Measurements from ENCODE around the gene AEN.

The AEN gene, protein sequence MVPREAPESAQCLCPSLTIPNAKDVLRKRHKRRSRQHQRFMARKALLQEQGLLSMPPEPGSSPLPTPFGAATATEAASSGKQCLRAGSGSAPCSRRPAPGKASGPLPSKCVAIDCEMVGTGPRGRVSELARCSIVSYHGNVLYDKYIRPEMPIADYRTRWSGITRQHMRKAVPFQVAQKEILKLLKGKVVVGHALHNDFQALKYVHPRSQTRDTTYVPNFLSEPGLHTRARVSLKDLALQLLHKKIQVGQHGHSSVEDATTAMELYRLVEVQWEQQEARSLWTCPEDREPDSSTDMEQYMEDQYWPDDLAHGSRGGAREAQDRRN

GRCh38 chr15:88620995-88621772, at the start of gene AEN:
Gene AEN, plus strand, starts transcription at chr15:88621340. Its CDS starts 4,870 bp downstream, at chr15:88626210.
- peak; percentile 94 for DNase-seq (ENCODE audit: low read depth)

DNA sequence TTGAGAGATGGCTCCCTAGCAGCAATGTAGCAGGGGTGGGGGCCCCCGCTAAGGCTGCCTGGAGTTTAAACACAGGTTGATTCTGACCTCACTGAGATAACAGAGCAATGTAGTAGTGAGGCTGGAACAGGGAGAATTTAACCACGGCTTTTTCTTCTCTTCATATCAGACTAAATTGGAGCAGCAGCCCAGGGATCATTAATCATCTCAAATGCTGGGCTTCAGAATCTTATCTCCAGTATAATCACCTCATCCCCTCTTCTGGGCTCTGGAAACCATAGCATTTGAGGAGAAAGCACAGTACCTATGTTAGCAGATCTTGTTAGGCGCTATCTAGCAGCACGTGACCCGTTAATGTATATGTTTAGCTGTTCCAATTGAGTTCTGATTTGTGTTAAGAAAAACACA, 49.3 kb upstream of the AEN start:
- DNase-seq (ENCODE audit: low read depth), result no peak

DNA sequence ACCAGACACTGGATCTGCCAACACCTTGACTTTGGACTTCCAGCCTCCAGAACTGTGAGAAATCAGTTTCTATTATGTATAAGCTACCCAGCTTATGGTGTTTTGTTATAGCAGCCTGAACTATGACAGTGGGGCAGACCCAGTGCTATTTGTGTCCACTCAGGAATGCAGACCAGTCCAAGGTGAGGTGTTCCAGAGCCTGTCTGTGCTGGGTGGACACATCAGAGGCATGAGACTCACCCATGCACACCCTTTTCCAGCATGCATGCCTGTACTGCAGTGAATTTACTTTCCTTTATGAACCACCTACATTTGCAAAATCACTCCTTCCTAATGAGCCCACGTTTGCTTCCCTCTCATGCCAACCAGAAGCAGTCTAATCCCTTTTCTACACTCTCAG, 47.1 kb upstream of the AEN start:
- no peak for DNase-seq (ENCODE audit: low read depth)

DNA sequence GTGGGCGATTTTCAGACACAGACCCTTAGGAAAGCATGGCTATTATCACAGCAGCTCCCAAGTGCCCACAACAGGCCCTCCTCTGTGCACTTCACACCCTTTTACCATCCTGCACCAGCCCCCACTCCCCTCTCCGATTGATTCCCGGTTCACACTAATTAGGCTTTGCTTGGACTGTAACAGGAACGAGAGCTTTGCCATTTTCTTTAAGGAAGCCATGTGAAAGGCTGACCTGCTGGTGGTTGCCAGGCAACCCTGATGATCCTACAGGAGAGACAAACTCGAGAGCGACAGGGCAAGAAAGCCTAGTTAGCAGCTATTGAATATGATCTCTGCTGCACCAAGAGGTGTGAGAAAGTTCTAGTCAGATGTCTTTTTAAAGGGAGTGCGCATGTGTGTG, 46.5 kb upstream of the AEN start:
- DNase-seq (ENCODE audit: low read depth), result no peak

DNA sequence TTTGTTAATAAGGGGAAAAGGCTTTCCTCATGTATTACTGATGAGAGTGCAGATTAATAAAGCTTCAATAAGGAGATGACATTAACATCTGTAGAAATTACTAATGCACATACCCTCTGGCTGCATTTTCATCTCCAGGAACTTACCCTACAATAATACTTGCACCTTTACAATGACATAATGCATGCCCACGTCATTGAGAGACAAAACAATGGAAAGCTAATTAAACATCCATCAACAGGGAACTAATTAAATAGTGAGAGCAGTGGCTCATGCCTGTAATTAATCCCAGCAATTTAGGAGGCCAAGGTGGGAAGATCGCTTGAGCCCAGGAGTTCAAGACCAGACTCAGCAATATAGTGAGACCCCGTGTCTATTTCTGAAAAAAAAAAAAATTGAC, 41.8 kb upstream of the AEN start:
- DNase-seq (ENCODE audit: low read depth), result no peak

GRCh38 chr15:88580532-88580931, 40.6 kb upstream of the AEN start:
- DNase-seq (ENCODE audit: low read depth), result no peak

DNA sequence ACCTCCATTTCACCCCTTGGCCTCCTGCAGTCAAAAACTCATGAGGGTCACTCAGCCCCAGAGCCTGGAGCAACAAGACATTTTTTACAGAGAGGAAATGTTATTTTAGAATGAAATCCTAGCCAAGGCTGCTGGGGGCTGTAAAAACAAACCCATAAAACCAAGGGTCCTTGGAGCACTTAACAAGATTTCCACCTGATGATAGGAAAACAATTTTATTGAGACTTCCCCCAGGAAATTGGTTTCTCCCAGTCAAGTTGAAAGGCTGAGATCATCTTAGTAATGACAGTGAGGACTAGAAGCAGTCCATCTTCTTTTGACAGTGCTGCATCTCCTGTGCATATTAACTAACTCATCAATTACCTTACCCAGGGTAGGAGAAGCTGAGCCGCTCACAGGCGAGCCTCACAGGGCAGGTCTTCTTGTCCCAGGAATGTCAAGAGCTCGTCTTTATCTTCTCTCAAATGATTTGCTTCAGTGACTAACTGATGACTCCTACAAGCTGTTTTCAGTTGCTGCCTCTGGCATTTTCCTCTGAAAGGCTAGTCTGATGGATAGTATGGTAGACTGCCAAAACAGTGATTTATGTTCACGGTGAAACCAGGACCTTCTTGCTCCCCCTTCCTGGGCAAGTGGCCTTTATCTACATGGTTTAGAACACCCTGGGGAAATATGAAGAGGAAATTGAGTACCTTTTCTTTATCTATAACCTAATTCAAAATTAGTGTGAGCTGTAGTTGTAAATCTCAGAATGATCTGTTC, 34.6 kb upstream of the AEN start:
- peak; percentile 73 for DNase-seq (ENCODE audit: low read depth)

GRCh38 chr15:88590759-88591158, 30.4 kb upstream of the AEN start:
- DNase-seq (ENCODE audit: low read depth), result no peak

- DNase-seq (ENCODE audit: low read depth), result no peak
Observed at GRCh38 chr15:88591384-88591783, 29.8 kb upstream of the AEN start.

- no peak for DNase-seq (ENCODE audit: low read depth)
Observed at GRCh38 chr15:88603885-88604284, 17.3 kb upstream of the AEN start.

DNA sequence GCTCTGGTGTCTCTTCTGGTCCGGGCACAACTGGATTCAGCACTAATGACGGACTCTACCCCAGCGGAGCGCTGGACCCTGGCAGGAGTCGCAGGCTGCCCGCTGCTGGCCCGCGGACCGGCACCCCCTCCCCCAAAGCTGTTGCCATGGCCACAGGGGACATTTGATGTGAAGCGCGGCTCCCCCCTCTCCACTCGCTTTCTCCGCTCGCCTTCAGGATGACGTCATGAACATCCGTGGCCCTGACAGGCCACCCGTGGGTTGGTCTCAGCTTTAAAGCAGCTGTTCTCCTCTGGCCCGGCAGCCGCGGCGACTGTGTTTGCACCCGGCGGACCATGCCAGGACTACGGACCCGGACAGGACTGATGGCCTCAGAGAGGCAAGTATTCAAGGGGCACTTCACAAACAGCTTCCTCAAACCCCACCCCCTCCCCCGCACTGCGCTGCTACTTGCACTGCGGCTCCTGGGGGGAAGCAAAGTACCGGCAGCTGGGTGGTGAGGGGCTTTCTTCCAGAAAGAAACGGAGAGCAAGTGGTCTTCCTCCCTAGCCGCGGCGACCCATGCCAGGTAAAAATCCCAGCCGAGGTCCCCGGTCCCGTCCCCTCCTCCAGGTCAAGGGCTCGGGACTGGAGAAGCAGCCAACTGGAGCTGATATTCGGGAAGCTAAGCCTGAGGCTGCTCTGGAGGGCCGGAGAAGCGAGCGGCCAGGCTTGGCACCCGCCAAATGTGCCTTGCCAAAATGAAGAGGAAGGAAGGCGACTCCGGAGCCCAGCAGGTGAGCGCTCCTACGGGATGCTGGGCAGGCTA, 16.6 kb upstream of the AEN start:
- no peak for DNase-seq (ENCODE audit: low read depth)

- DNase-seq (ENCODE audit: low read depth), result peak; percentile 24
Observed at GRCh38 chr15:88605189-88606069, 15.7 kb upstream of the AEN start.

GRCh38 chr15:88606070-88606794, 14.9 kb upstream of the AEN start:
- DNase-seq (ENCODE audit: low read depth), result no peak

- no peak for DNase-seq (ENCODE audit: low read depth)
Observed at GRCh38 chr15:88607951-88608350, 13.2 kb upstream of the AEN start.

GRCh38 chr15:88608607-88609181, 12.4 kb upstream of the AEN start:
- DNase-seq (ENCODE audit: low read depth), result no peak

GRCh38 chr15:88609344-88610090, 11.6 kb upstream of the AEN start:
- no peak for DNase-seq (ENCODE audit: low read depth)

- peak; percentile 74 for DNase-seq (ENCODE audit: low read depth)
Observed at GRCh38 chr15:88610701-88611231, 10.4 kb upstream of the AEN start.

- no peak for DNase-seq (ENCODE audit: low read depth)
Observed at GRCh38 chr15:88612186-88612796, 8.8 kb upstream of the AEN start.
